ENCODE data around the gene KRTAP1-3.
A peak's percentile ranks its signal among the peaks of the same experiment; 100 is the strongest.
"Not testable (repeated sequence)": the region's sequence is repeated elsewhere in the genome, so short reads cannot be mapped to it uniquely, and the experiment has no call there.

Gene KRTAP1-3

DNA sequence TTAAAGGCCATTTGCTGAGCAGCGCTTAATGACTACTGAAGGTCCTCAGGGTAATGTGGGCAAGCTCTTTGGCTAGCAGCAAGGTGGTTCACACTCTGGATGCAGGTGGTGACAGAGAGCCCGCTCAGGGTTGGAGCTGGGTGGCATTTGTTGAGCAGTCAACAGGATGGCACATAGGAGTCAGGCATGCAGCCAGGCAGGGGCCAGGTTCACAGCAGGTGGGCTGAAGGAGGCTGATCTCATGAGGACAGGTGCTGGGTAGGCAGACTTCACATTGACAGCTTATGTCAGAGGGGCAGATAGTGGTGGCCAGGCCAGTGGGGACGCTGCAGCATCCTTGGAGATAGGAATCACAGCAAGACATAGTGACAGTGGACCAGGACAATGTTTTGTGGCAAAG, 30.3 kb downstream of the KRTAP1-3 start:
- TF ChIP-seq, protein P1, sequence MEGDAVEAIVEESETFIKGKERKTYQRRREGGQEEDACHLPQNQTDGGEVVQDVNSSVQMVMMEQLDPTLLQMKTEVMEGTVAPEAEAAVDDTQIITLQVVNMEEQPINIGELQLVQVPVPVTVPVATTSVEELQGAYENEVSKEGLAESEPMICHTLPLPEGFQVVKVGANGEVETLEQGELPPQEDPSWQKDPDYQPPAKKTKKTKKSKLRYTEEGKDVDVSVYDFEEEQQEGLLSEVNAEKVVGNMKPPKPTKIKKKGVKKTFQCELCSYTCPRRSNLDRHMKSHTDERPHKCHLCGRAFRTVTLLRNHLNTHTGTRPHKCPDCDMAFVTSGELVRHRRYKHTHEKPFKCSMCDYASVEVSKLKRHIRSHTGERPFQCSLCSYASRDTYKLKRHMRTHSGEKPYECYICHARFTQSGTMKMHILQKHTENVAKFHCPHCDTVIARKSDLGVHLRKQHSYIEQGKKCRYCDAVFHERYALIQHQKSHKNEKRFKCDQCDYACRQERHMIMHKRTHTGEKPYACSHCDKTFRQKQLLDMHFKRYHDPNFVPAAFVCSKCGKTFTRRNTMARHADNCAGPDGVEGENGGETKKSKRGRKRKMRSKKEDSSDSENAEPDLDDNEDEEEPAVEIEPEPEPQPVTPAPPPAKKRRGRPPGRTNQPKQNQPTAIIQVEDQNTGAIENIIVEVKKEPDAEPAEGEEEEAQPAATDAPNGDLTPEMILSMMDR (IDR thresholded peaks at IDR 0.05; ENCODE audit: low read depth, low read length), result no peak
- H3K36me3 ChIP-seq, result no peaks in the 10 kb centered on the region
- H3K27me3 ChIP-seq (ENCODE audit: insufficient read depth, low read depth, severe bottlenecking), result no peaks in the 10 kb centered on the region
- no peak overlapping the region for H3K27ac ChIP-seq
- peak; percentile 21 for DNase-seq
- no peaks in the 10 kb centered on the region for H3K9me3 ChIP-seq (ENCODE audit: severe bottlenecking)
- H3K4me3 ChIP-seq (ENCODE audit: low read depth, low read length), result no peak overlapping the region

DNA sequence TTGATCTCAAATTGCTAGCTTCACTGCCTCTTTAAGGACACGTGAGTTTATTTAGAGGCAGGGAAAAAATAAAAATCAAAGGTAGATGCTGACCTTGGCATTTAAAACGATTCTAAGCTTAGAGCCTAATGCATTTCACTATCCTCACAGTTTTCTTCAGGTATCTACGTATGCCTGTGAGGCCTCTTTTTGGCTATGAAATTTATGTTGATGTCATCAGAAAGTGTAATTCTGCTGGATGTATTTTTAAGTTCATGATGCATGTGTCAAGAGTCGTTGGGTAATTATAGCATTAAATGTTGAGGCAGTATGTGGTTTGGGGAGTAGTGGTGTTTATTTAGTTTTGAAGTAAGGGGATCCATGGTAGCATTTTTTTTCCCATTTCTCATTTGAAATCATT, 30.7 kb downstream of the KRTAP1-3 start:
- Histone ChIP-seq H3K27me3 (ENCODE audit: insufficient read depth, low read depth, severe bottlenecking) (no peaks in the 10 kb centered on the region), H3K27ac (no peak overlapping the region), H3K4me3 (ENCODE audit: low read depth, low read length) (no peak overlapping the region), H3K36me3 (no peaks in the 10 kb centered on the region), H3K9me3 (ENCODE audit: severe bottlenecking) (no peaks in the 10 kb centered on the region)
- no peak for DNase-seq
- TF ChIP-seq, protein P1 (IDR thresholded peaks at IDR 0.05; ENCODE audit: low read depth, low read length), result no peak

DNA sequence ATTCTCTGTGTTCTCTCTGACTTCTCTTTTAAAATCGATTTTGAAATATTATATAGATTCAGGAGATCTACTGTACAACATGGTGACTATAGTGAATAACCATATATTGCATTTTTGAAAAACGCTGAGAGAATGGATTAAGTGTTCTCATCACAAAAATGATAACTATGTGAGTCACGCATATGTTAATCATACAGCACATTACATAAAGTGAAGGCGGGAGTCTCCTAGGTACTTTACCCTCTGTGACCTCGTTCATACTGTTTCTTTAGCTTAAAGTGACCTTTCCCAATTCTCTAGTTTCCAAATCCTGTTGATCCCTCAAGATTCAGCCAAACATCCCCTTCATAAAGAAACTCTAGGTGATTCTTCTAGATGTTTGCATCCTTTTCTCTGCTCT, 31.9 kb downstream of the KRTAP1-3 start:
- no peaks in the 10 kb centered on the region for H3K9me3 ChIP-seq (ENCODE audit: severe bottlenecking)
- no peaks in the 10 kb centered on the region for H3K36me3 ChIP-seq
- no peak for DNase-seq
- TF ChIP-seq, protein P1 (IDR thresholded peaks at IDR 0.05; ENCODE audit: low read depth, low read length), result no peak
- no peak overlapping the region for H3K27ac ChIP-seq
- H3K27me3 ChIP-seq (ENCODE audit: insufficient read depth, low read depth, severe bottlenecking), result no peaks in the 10 kb centered on the region
- H3K4me3 ChIP-seq (ENCODE audit: low read depth, low read length), result no peak overlapping the region

DNA sequence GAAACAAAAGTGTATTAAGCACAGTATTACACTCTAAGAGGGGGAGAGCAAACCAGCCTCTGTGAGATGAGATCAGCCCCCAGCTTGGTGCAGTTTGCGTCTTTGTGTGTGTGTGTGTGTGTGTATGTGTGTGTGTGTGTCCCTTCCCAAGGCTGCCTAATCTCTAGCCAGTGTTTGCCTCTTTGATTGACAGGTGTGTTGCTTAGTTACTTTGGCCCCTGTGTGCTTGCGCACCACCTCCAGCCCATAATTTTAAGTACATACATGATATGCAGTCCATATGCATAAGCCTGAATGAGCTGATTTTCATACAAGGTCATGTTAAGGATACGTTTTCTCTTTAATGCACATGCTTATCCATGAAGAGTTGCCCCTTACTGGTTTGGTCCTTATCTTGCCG, 32.9 kb downstream of the KRTAP1-3 start:
- no peak overlapping the region for H3K4me3 ChIP-seq (ENCODE audit: low read depth, low read length)
- TF ChIP-seq, protein P1 (IDR thresholded peaks at IDR 0.05; ENCODE audit: low read depth, low read length), result no peak
- no peak for DNase-seq
- H3K27ac ChIP-seq, result no peak overlapping the region
- no peaks in the 10 kb centered on the region for H3K9me3 ChIP-seq (ENCODE audit: severe bottlenecking)
- no peaks in the 10 kb centered on the region for H3K27me3 ChIP-seq (ENCODE audit: insufficient read depth, low read depth, severe bottlenecking)
- no peaks in the 10 kb centered on the region for H3K36me3 ChIP-seq

DNA sequence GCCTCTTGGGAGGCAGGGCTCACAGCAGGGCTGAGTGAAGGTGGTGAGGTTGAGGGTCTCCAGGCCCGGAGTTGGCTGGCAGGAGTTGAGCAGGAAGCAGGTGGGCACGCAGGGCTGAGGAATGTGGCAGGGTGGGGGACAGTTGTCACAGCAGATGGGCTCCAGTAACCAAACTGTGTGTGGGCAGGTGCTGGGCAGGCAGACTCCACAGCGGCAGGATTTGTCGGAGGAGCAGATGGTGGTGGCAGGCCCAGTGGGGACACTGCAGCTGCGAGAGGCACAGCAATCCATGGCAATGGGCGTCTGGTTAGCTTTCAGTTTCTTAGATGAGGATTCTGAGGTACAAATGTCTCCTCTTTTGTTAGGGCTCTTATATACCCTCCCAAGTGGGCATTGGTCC, 35.1 kb downstream of the KRTAP1-3 start, which contains the start of gene KRTAP3-2:
Gene KRTAP3-2, minus strand, starts transcription at position 344 of the 400 bp plus-strand sequence. Its CDS starts 53 bp downstream, at position 291.
- peak; percentile 87 for DNase-seq
- H3K9me3 ChIP-seq (ENCODE audit: severe bottlenecking); H3K27me3 ChIP-seq (ENCODE audit: insufficient read depth, low read depth, severe bottlenecking); H3K36me3 ChIP-seq; H3K4me3 ChIP-seq (ENCODE audit: low read depth, low read length): not testable (repeated sequence)
- H3K27ac ChIP-seq, result peak within 1 kb of the TSS; percentile 11; the same call in 1 of the 2 replicates

DNA sequence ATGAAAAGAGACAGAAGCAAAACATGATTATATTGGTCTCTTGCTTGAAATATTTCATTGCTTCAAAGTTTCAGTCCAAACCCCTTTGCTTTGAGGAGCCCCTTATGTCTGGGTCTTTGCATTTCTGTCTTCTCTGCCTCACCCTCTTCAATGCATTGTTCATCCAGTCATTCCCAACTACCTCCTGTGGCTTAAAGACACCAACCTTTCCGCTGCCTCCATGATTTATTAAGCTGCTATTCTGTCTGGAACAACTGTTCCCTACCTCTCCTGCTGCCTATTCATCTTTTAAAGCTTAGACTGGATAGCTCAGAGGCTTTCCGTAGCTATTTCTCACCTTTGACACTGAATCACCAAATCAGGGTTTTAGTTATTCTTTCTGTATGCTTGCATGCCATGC, 37.3 kb downstream of the KRTAP1-3 start:
- H3K27me3 ChIP-seq (ENCODE audit: insufficient read depth, low read depth, severe bottlenecking), result no peaks in the 10 kb centered on the region
- H3K4me3 ChIP-seq (ENCODE audit: low read depth, low read length), result no peak overlapping the region
- no peaks in the 10 kb centered on the region for H3K9me3 ChIP-seq (ENCODE audit: severe bottlenecking)
- H3K27ac ChIP-seq, result no peak overlapping the region
- H3K36me3 ChIP-seq, result no peaks in the 10 kb centered on the region
- DNase-seq, result no peak
- TF ChIP-seq, protein P1 (IDR thresholded peaks at IDR 0.05; ENCODE audit: low read depth, low read length), result no peak
